ENCODE results near the gene OR6P1. TPM values are rescaled to one million over a fixed set of nuclear protein-coding genes. Genes with fewer than 3 reads are reported as not detected.

OR6P1 gene
- total RNA-seq, 6 experiments from 2014 or later: not detected

GRCh38 chr1:158600735-158601134, 30.4 kb upstream of the OR6P1 start:
- no peaks in the 10 kb centered on the region for H3K27me3 Mint-ChIP-seq (ENCODE audit: insufficient read depth)
- no peak for DNase-seq
- no peaks in the 10 kb centered on the region for H3K4me1 Mint-ChIP-seq (ENCODE audit: low read depth)
- TF ChIP-seq CTCF (IDR thresholded peaks at IDR 0.05): no peak
- no peak overlapping the region for H3K27ac Mint-ChIP-seq
- H3K36me3 Mint-ChIP-seq (ENCODE audit: low read depth): no peaks in the 10 kb centered on the region; the same call in 1 of the 2 replicates
- peaks cover 22% of the 10 kb centered on the region for H3K9me3 Mint-ChIP-seq
- no peak overlapping the region for H3K4me3 Mint-ChIP-seq

GRCh38 chr1:158586942-158587341, 16.6 kb upstream of the OR6P1 start:
- Mint-ChIP-seq H3K4me3 (no peak overlapping the region), H3K27me3 (ENCODE audit: insufficient read depth) (no peaks in the 10 kb centered on the region), H3K27ac (no peak overlapping the region), H3K36me3 (ENCODE audit: low read depth) (no peaks in the 10 kb centered on the region), H3K9me3 (peaks cover 26% of the 10 kb centered on the region), H3K4me1 (ENCODE audit: low read depth) (no peaks in the 10 kb centered on the region)
- no peak for DNase-seq
- no peak for TF ChIP-seq CTCF (IDR thresholded peaks at IDR 0.05)

GRCh38 chr1:158583962-158584361, 13.6 kb upstream of the OR6P1 start:
- Mint-ChIP-seq H3K9me3 (peaks cover 16% of the 10 kb centered on the region), H3K27me3 (ENCODE audit: insufficient read depth) (no peaks in the 10 kb centered on the region), H3K4me3 (no peak overlapping the region), H3K36me3 (ENCODE audit: low read depth) (no peaks in the 10 kb centered on the region), H3K4me1 (ENCODE audit: low read depth) (no peaks in the 10 kb centered on the region), H3K27ac (no peak overlapping the region)
- TF ChIP-seq CTCF (IDR thresholded peaks at IDR 0.05): no peak
- no peak for DNase-seq

GRCh38 chr1:158579733-158580132, 9.4 kb upstream of the OR6P1 start, which contains the start of gene OR10X1:
Gene OR10X1 (minus strand): TSS chr1:158579899. CDS start chr1:158579899, 0 bp downstream.
- Mint-ChIP-seq H3K36me3 (ENCODE audit: low read depth) (no peaks in the 10 kb centered on the region), H3K9me3 (peaks cover 4% of the 10 kb centered on the region), H3K4me1 (ENCODE audit: low read depth) (no peaks in the 10 kb centered on the region), H3K27ac (no peak within 1 kb of the TSS), H3K4me3 (no peak within 1 kb of the TSS), H3K27me3 (ENCODE audit: insufficient read depth) (no peaks in the 10 kb centered on the region)
- TF ChIP-seq CTCF (IDR thresholded peaks at IDR 0.05): no peak
- DNase-seq: no peak

- TF ChIP-seq CTCF (IDR thresholded peaks at IDR 0.05): no peak
- H3K27ac Mint-ChIP-seq: no peak overlapping the region
- no peaks in the 10 kb centered on the region for H3K27me3 Mint-ChIP-seq (ENCODE audit: insufficient read depth)
- H3K9me3 Mint-ChIP-seq: peaks cover 10% of the 10 kb centered on the region
- DNase-seq: no peak
- H3K4me1 Mint-ChIP-seq (ENCODE audit: low read depth): no peaks in the 10 kb centered on the region
- H3K4me3 Mint-ChIP-seq: no peak overlapping the region
- no peaks in the 10 kb centered on the region for H3K36me3 Mint-ChIP-seq (ENCODE audit: low read depth)
Observed at GRCh38 chr1:158577561-158577960, 7.2 kb upstream of the OR6P1 start.

GRCh38 chr1:158572226-158572625, 1.8 kb upstream of the OR6P1 start:
- H3K27me3 Mint-ChIP-seq (ENCODE audit: insufficient read depth): no peaks in the 10 kb centered on the region
- no peak overlapping the region for H3K4me3 Mint-ChIP-seq
- H3K4me1 Mint-ChIP-seq (ENCODE audit: low read depth): no peaks in the 10 kb centered on the region
- H3K9me3 Mint-ChIP-seq: peaks cover 9% of the 10 kb centered on the region
- H3K36me3 Mint-ChIP-seq (ENCODE audit: low read depth): no peaks in the 10 kb centered on the region
- no peak for DNase-seq
- no peak overlapping the region for H3K27ac Mint-ChIP-seq
- TF ChIP-seq CTCF (IDR thresholded peaks at IDR 0.05): no peak

Data from HFFc6 (cell line).